Measurements from ENCODE around the gene RNF126. TPM values are rescaled to one million over a fixed set of nuclear protein-coding genes. Genes with fewer than 3 reads are reported as not detected.

Gene RNF126
- total RNA-seq, 1 donor from 2014 or later, result 17.5 TPM

DNA sequence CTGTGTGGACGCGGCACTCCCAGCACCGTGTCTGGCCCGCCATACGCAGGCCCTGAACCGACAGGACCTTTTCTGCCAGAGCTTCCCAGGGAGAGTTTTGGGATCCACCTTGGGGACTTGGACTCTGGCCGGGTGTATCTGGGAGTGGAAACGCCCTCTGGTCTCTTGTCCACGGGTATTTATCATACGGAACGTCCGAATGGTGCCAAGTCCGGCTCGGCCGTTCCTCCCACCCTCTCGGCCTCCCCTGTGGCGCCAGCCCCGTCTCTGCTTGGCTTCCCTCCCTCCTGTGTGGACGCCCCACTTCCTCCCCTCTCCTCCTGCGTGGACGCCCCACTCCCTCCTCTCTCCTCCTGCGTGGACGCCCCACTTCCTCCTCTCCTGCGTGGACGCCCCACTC lies 61.2 kb downstream of the RNF126 start:
- no peak for DNase-seq (ENCODE audit: low spot score in 2 of 2)
- no peak for FAIRE-seq

DNA sequence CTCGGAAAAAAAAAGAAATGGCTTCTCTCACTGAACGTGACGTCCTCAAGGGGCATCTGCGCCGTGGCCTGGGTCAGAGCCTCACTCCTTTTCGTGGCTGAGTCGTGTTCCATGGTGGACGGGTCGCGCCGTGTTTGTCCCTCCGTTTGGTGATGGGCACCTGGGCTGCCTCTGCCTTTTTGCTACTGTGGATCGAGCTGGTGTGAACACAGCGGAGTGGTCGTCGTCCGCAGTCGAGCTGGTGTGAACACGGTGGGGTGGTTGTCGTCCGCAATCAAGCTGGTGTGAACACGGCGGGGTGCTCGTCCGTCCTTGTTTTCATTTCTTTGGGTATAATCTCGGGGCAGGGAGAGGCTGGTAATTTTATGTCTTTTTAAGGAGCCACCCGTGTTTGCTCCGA lies 61.7 kb downstream of the RNF126 start:
- no peak for FAIRE-seq
- no peak for DNase-seq (ENCODE audit: low spot score in 2 of 2)

Other genes with a start within 250 kb of the RNF126 start
- gene SHC2, start 202.2 kb downstream of the RNF126 start, total RNA-seq, result 9.8 TPM
- gene MADCAM1, start 166.7 kb downstream of the RNF126 start, total RNA-seq, result 1.2 TPM
- 26.1 TPM for gene TPGS1, start 155.7 kb downstream of the RNF126 start, total RNA-seq
- 55.4 TPM for gene CDC34, start 131.5 kb downstream of the RNF126 start, total RNA-seq
- 0.41 TPM for gene GZMM, start 119.2 kb downstream of the RNF126 start, total RNA-seq
- 114 TPM for gene BSG, start 90.6 kb downstream of the RNF126 start, total RNA-seq
- gene HCN2, start 73.3 kb downstream of the RNF126 start, total RNA-seq, result 6.1 TPM
- 15.9 TPM for gene POLRMT, start 29.7 kb downstream of the RNF126 start, total RNA-seq
- gene FGF22, start 23.3 kb downstream of the RNF126 start, total RNA-seq, result under 0.01 TPM
- 2.0 TPM for gene FSTL3, start 13.2 kb upstream of the RNF126 start, total RNA-seq
- gene PRSS57, start 32.2 kb upstream of the RNF126 start, total RNA-seq, result not detected
- gene PALM, start 45.7 kb upstream of the RNF126 start, total RNA-seq, result 87.2 TPM
- gene MISP, start 87.9 kb upstream of the RNF126 start, total RNA-seq, result 0.41 TPM
- 28.1 TPM for gene PTBP1, start 134.2 kb upstream of the RNF126 start, total RNA-seq
- gene PLPPR3, start 158.7 kb upstream of the RNF126 start, total RNA-seq, result 119 TPM
- gene AZU1, start 164.6 kb upstream of the RNF126 start, total RNA-seq, result 0.41 TPM
- gene PRTN3, start 177.8 kb upstream of the RNF126 start, total RNA-seq, result 1.2 TPM
- not detected for gene ELANE, start 189.1 kb upstream of the RNF126 start, total RNA-seq
- gene CFD, start 196.4 kb upstream of the RNF126 start, total RNA-seq, result 0.82 TPM
- 15.9 TPM for gene MED16, start 230.0 kb upstream of the RNF126 start, total RNA-seq
- gene RNU6-9, start 230.3 kb upstream of the RNF126 start, total RNA-seq, result not detected

Data from frontal cortex (tissue), 4 donors.